Measurements from ENCODE around the gene UBR7. TPM values are rescaled to one million over a fixed set of nuclear protein-coding genes. Genes with fewer than 3 reads are reported as not detected.
"Not testable (repeated sequence)": the region's sequence is repeated elsewhere in the genome, so short reads cannot be mapped to it uniquely, and the experiment has no call there.

UBR7 gene
- total RNA-seq, 4 donors from 2014 or later: 26.2 to 33.6 (median 29.9) TPM

DNA sequence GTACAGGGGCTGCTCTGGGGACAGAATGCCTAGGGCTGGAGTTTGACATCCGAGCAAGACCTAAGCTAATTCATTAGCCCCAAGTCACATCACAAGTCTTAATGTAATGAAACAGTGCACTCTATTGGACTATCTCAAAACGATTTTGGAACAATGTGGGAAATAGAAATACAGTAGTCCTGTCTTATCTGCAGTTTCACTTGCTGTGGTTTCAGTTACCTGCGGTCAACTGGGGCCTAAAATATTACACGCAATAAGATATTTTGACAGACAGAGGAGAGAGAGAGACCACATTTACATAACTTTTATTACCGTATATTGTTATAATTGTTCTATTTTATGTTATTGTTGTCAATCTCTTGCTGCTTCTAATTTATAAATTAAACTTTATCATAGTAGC lies 43.5 kb upstream of the UBR7 start:
- H3K9me3 ChIP-seq: no peaks in the 10 kb centered on the region
- intact Hi-C loops (cut with DNase I): no loop called here
- 78% methylated on average over 5 of the region's 5 CpGs for WGBS
- no peak overlapping the region for H3K4me3 ChIP-seq
- no peaks in the 10 kb centered on the region for H3K27me3 ChIP-seq
- H3K36me3 ChIP-seq: no peaks in the 10 kb centered on the region
- DNase-seq (ENCODE audit: extremely low spot score): no peak
- no peak overlapping the region for H3K27ac ChIP-seq (replicated peaks in 1 of 4)
- TF ChIP-seq POLR2AphosphoS5 (IDR thresholded peaks at IDR 0.05) (no peak), EP300 (IDR thresholded peaks at IDR 0.05) (no peak), POLR2A (IDR thresholded peaks at IDR 0.05; ENCODE audit: low read depth) (no peak)
- TF ChIP-seq, protein P1, sequence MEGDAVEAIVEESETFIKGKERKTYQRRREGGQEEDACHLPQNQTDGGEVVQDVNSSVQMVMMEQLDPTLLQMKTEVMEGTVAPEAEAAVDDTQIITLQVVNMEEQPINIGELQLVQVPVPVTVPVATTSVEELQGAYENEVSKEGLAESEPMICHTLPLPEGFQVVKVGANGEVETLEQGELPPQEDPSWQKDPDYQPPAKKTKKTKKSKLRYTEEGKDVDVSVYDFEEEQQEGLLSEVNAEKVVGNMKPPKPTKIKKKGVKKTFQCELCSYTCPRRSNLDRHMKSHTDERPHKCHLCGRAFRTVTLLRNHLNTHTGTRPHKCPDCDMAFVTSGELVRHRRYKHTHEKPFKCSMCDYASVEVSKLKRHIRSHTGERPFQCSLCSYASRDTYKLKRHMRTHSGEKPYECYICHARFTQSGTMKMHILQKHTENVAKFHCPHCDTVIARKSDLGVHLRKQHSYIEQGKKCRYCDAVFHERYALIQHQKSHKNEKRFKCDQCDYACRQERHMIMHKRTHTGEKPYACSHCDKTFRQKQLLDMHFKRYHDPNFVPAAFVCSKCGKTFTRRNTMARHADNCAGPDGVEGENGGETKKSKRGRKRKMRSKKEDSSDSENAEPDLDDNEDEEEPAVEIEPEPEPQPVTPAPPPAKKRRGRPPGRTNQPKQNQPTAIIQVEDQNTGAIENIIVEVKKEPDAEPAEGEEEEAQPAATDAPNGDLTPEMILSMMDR (IDR thresholded peaks at IDR 0.05): no peak
- no peaks in the 10 kb centered on the region for H3K4me1 ChIP-seq

DNA sequence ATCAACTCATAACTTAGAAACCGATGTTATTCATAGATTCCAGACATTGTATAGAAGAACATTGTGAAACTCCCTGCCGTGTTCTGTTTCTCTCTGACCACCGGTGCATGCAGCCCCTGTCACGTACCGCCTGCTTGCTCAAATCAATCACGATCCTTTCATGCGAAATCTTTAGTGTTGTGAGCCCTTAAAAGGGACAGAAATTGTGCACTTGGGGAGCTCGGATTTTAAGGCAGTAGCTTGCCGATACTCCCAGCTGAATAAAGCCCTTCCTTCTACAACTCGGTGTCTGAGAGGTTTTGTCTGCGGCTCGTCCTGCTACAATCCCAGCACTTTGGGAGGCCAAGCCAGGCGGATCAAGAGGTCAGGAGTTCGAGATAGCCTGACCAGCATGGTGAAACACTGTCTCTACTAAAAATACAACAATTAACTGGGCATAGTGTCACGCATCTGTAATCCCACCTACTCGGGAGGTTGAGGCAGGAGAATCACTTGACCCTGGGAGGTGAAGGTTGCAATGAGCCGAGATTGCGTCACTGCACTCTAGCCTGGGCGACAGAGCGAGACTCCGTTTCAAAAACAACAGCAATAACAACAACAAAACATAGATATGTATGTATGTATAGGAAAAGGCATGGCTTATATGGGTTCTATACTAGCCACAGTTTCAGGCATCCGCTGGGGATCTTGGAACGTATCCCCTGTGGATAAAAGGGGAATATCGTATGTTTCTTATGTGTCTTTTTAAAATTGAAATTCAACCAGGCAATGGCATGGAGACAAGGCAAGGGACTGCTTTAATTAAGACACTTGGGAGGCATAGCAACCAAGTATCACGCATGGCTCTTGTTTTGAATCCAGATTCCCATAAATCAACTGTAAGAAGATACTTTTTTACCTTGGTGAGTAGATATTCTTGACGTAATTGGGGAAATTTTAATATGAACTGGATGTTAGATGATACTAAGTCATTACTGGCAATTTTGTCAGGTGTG lies 41.5 kb upstream of the UBR7 start:
- intact Hi-C loops (cut with DNase I); H3K4me1 ChIP-seq; H3K4me3 ChIP-seq; H3K36me3 ChIP-seq; DNase-seq (ENCODE audit: extremely low spot score); H3K9me3 ChIP-seq; H3K27me3 ChIP-seq; H3K27ac ChIP-seq (replicated peaks in 1 of 4): not testable (repeated sequence)
- 89% methylated on average over 26 of the region's 26 CpGs for WGBS

DNA sequence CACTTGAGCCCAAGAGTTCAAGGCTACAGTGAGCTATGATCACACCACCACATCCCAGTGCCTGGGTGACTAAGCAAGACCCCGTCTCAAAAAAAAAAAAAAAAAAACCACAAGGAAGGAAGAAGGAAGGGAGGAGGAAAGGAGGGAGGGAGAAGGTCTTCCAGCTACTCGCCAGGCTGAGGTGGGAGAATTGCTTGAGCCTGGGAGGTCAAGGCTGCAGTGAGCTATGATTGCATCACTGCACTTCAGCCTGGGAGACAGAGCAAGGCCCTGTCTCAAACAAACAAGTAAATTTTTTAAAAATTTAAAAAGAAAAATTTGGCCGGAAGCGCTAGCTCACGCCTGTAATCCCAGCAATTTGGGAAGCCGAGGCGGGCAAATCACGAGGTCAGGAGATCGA lies 38.4 kb upstream of the UBR7 start:
- H3K27me3 ChIP-seq; H3K4me1 ChIP-seq; H3K36me3 ChIP-seq; H3K9me3 ChIP-seq; H3K27ac ChIP-seq (replicated peaks in 1 of 4); H3K4me3 ChIP-seq; intact Hi-C loops (cut with DNase I); DNase-seq (ENCODE audit: extremely low spot score): not testable (repeated sequence)
- WGBS: 87% methylated on average over 9 of the region's 9 CpGs

DNA sequence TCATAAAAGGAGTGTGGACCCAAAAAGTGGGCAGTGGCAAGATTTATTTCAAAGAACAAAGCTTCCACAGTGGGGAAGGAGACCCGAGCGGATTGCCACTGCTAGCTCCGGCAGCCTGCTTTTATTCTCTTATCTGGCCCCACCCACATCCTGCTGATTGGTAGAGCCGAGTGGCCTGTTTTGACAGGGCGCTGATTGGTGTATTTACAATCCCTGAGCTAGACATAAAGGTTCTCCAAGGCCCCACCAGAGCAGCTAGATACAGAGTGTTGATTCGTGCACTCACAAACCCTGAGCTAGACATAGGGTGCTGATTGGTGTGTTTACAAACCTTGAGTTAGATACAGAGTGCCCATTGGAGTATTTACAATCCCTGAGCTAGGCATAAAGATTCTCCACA lies 37.4 kb upstream of the UBR7 start:
- DNase-seq (ENCODE audit: extremely low spot score); H3K36me3 ChIP-seq; H3K4me1 ChIP-seq; H3K9me3 ChIP-seq; H3K27ac ChIP-seq (replicated peaks in 1 of 4); intact Hi-C loops (cut with DNase I); H3K4me3 ChIP-seq; H3K27me3 ChIP-seq: not testable (repeated sequence)
- WGBS: 88% methylated on average over 6 of the region's 6 CpGs

DNA sequence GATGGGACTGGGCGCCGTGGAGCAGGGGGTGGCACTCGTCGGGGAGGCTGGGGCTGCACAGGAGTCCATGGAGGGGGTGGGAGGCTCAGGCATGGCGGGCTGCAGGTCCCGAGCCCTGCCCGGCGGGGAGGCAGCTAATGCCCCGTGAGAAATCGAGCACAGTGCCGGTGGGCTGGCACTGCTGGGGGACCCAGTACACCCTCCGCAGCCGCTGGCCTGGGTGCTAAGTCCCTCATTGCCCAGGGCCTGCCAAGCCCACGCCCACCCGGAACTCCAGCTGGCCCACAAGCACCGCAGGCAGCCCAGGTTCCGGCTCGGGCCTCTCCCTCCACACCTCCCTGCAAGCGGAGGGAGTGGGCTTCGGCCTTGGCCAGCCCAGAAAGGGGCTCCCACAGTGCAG lies 36.9 kb upstream of the UBR7 start:
- H3K27me3 ChIP-seq; H3K4me1 ChIP-seq; H3K27ac ChIP-seq (replicated peaks in 1 of 4); H3K4me3 ChIP-seq; H3K9me3 ChIP-seq; intact Hi-C loops (cut with DNase I); DNase-seq (ENCODE audit: extremely low spot score); H3K36me3 ChIP-seq: not testable (repeated sequence)
- WGBS: 94% methylated on average over 7 of the region's 20 CpGs

DNA sequence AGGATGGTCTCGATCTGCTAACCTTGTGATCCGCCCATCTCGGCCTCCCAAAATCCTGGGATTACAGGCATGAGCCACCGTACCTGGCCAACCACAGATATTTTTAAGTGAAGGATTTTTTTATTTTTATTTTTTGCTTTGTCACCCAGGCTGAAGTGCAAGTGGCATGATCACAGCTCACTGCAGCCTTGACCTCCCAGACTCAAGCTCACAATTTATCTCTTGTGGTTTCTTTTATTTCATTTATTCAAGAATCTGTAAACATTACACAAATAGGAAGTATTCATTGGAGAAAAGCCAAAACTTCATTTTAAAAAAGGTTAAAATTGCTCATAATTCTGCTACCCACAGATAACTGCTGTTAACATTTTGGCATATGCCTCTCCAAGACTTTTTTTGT lies 35.7 kb upstream of the UBR7 start:
- whole genome bisulfite sequencing: 88% methylated on average over 4 of the region's 4 CpGs
- no peak for DNase-seq (ENCODE audit: extremely low spot score)
- Histone ChIP-seq H3K4me1 (no peaks in the 10 kb centered on the region), H3K9me3 (no peaks in the 10 kb centered on the region), H3K4me3 (no peak overlapping the region), H3K36me3 (no peaks in the 10 kb centered on the region), H3K27me3 (no peaks in the 10 kb centered on the region), H3K27ac (replicated peaks in 1 of 4) (no peak overlapping the region)
- TF ChIP-seq, protein P1 (IDR thresholded peaks at IDR 0.05): no peak
- TF ChIP-seq POLR2AphosphoS5 (IDR thresholded peaks at IDR 0.05): no peak
- TF ChIP-seq POLR2A (IDR thresholded peaks at IDR 0.05; ENCODE audit: low read depth): no peak
- TF ChIP-seq EP300 (IDR thresholded peaks at IDR 0.05): no peak
- intact Hi-C loops (cut with DNase I): no loop called here

DNA sequence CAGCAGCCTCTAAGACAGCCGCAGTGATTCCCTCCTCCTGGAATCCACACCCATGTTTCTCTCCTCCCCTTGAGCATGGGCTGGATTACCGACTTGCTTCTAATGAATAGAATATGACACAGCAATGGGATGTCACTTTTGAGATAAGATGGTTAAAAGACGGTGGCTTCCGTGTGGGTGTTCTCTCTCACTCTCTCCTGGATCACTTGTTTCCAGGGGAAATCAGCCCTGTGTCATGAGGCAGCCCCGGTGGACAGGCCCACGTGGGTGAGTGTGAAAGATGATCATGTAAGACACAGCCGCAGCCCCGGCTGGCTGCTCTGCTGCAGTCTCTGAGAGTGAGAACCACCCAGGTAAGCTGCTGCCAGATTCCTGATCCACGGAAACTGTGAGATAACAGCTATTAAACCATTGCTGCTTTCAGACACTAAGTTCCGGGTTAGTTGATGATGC lies 33.1 kb upstream of the UBR7 start:
- Histone ChIP-seq H3K9me3 (no peaks in the 10 kb centered on the region), H3K27ac (replicated peaks in 1 of 4) (no peak overlapping the region), H3K4me1 (no peaks in the 10 kb centered on the region), H3K27me3 (no peaks in the 10 kb centered on the region), H3K36me3 (no peaks in the 10 kb centered on the region), H3K4me3 (no peak overlapping the region)
- intact Hi-C loops (cut with DNase I): no loop called here
- no peak for TF ChIP-seq EP300 (IDR thresholded peaks at IDR 0.05)
- no peak for TF ChIP-seq POLR2AphosphoS5 (IDR thresholded peaks at IDR 0.05)
- TF ChIP-seq, protein P1 (IDR thresholded peaks at IDR 0.05): no peak
- TF ChIP-seq POLR2A (IDR thresholded peaks at IDR 0.05; ENCODE audit: low read depth): no peak
- WGBS: 28% methylated on average over 7 of the region's 10 CpGs
- DNase-seq (ENCODE audit: extremely low spot score): no peak

DNA sequence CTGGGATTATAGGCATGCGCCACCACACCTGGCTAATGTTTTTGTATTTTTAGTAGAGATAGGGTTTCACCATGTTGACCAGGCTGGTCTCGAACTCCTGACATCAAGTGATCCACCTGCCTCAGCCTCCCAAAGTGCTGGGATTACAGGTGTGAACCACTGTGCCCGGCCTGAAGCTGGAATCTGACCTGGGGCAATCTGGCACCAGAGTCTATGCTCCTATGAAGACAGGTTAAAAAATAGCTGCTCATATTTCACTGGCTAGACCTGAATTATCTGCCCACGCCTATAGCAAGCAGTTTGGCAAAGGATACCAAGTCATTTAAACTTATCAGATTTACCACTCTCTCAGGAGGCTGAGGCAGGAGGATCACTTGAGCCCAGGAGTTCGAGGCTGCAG lies 32.3 kb upstream of the UBR7 start:
- H3K9me3 ChIP-seq; H3K4me1 ChIP-seq; H3K27me3 ChIP-seq; intact Hi-C loops (cut with DNase I); H3K36me3 ChIP-seq; DNase-seq (ENCODE audit: extremely low spot score); H3K4me3 ChIP-seq; H3K27ac ChIP-seq (replicated peaks in 1 of 4): not testable (repeated sequence)
- WGBS: 78% methylated on average over 4 of the region's 5 CpGs

Data from esophagus muscularis mucosa (tissue), 4 donors.